A673 (cell line): ENCODE results near the gene ZDHHC16. TPM values are rescaled to one million over a fixed set of nuclear protein-coding genes. Genes with fewer than 3 reads are reported as not detected.

Source experiments
- BruUV-seq: library from RNA; stranded (reverse); fragments of 400-500 nt; replicated peaks from 2 replicates; lab custom pipeline; 2021; lab: Mats Ljungman, UMichigan
- CTCF ChIA-PET: fragments of 300-600 bp; sonication (Branson Sonifier 250); formaldehyde crosslinking; loops from one replicate; lab custom pipeline; 2022; ENCODE audit warnings: antibody characterized with exemption; lab: Charles Lee
- POLR2A ChIA-PET: fragments of 300-600 bp; sonication (Branson Sonifier 250); formaldehyde crosslinking; loops from one replicate; lab custom pipeline; 2022; ENCODE audit warnings: antibody characterized with exemption; ENCODE audit not compliant: low non-redundant PET; lab: Charles Lee
- DNase-seq: peaks from one replicate; pipeline ENCODE4 v3.0.0-alpha.2; 2015; ENCODE audit warnings: low spot score
- H3K27ac ChIP-seq: fragments of 200-600 bp; sonication (generic); 2 replicates; pipeline ENCODE4 v1.5.1; 2016; ENCODE audit warnings: mixed run types, low read depth, mild to moderate bottlenecking, mixed read lengths, antibody characterized with exemption, low read length; ENCODE audit not compliant: poor library complexity, severe bottlenecking
- H3K27me3 ChIP-seq: fragments of 200-600 bp; sonication (generic); replicated peaks from 2 replicates; pipeline ENCODE4 v1.6.1; 2017; ENCODE audit warnings: mixed run types, low read depth, mild to moderate bottlenecking, mixed read lengths, antibody characterized with exemption, low read length; ENCODE audit not compliant: insufficient read depth, poor library complexity
- H3K36me3 ChIP-seq: fragments of 200-600 bp; sonication (generic); 2 replicates; pipeline ENCODE4 v1.6.1; 2016; ENCODE audit warnings: mixed run types, mild to moderate bottlenecking, mixed read lengths, antibody characterized with exemption, low read length; ENCODE audit not compliant: insufficient read depth, poor library complexity, severe bottlenecking
- H3K4me1 ChIP-seq: fragments of 200-600 bp; sonication (generic); 2 replicates; pipeline ENCODE4 v1.6.1; 2017; ENCODE audit warnings: mixed run types, mild to moderate bottlenecking, mixed read lengths, antibody characterized with exemption, low read length; ENCODE audit not compliant: insufficient read depth, poor library complexity, severe bottlenecking
- H3K4me3 ChIP-seq: fragments of 200-600 bp; sonication (generic); 2 replicates; pipeline ENCODE4 v1.5.1; 2016; ENCODE audit warnings: low read depth, mixed run types, mild to moderate bottlenecking, mixed read lengths, low read length; ENCODE audit not compliant: poor library complexity, severe bottlenecking
- H3K9me3 ChIP-seq: fragments of 200-600 bp; sonication (generic); 2 replicates; pipeline ENCODE4 v1.6.1; 2016; ENCODE audit warnings: mixed run types, low read depth, mild to moderate bottlenecking, mixed read lengths, antibody characterized with exemption, low read length; ENCODE audit not compliant: poor library complexity, severe bottlenecking
- CTCF ChIP-seq: fragments of 300-800, 200-600 bp; sonication (generic); conservative IDR thresholded peaks from 2 replicates; pipeline ENCODE4 v1.5.1; 2017; ENCODE audit warnings: low read depth, mild to moderate bottlenecking, antibody characterized with exemption, low read length, moderate library complexity, mixed read lengths
- EZH2 ChIP-seq: fragments of 200-600 bp; sonication (generic); IDR thresholded peaks from 2 replicates; pipeline ENCODE4 v1.6.1; 2017; ENCODE audit warnings: borderline replicate concordance, low read depth, mild to moderate bottlenecking, mixed read lengths, antibody characterized with exemption, low read length; ENCODE audit not compliant: poor library complexity, severe bottlenecking
- intact Hi-C: fragments of 100-400 bp; cut with micrococcal nuclease; formaldehyde crosslinking; loops from one replicate; pipeline ENCODE4 v1.10.0; 2022; ENCODE audit not compliant: unreplicated experiment
- total RNA-seq: library from RNA; stranded (reverse); gene quantifications from 2 replicates; pipeline ENCODE4 v1.2.3, GENCODE V29; 2021

The ZDHHC16 gene
- total RNA-seq, 1 experiment from 2014 or later: 49.2 TPM

DNA sequence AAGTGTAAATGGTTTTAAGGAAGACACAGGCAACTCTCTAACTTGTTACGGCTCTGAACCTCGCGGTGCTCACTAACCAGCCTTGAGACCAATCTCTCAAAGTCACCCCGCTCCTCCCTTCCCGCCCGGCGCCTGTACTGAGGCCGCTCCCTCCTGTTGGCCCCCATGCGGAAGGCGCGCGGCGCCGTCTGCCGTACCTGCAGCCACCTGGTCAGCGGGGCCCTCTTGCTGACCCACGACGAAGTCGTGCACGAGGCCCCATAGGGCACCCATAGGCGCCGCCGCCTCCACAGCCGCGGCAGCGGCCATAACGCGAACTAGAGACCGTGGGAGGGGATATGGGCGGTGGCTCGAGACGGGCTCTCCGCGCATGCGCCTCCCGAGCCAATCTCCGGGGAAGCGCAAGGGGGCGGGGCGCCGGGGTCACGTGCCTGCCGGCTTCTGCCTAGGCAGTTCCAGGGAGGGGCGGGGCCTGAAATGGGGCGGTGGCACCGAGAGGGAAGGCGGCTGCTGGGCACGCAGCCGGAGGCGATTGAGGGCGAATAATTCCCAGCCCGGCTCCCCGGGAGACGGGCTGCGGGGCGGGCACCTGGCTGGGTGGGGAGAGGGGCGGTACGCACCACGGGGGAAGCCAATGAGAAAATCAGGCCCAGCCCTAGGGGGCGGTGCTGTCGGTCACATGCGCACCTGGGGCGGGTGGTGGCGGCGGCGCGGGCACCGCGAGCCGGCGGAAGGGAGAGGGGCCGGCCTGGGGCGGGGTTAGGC is 52.3 kb downstream of the ZDHHC16 start, which contains the start of gene MMS19:
TSS of gene MMS19 (minus strand) at position 347 of the 765 bp plus-strand sequence. CDS start at position 309, 38 bp downstream.
- POLR2A ChIA-PET: no interaction called here
- Histone ChIP-seq H3K9me3 (no peaks in the 10 kb centered on the region), H3K27ac (peak within 1 kb of the TSS; percentile 88), H3K4me1 (peaks cover 13% of the 10 kb centered on the region), H3K36me3 (no peaks in the 10 kb centered on the region), H3K4me3 (peak within 1 kb of the TSS; percentile 93), H3K27me3 (peaks cover 27% of the 10 kb centered on the region)
- intact Hi-C loops: no loop called here
- BruUV-seq: no TSS peak
- no peak for TF ChIP-seq EZH2
- no peak for TF ChIP-seq CTCF
- peak; percentile 99 for DNase-seq
- CTCF ChIA-PET: no interaction called here

DNA sequence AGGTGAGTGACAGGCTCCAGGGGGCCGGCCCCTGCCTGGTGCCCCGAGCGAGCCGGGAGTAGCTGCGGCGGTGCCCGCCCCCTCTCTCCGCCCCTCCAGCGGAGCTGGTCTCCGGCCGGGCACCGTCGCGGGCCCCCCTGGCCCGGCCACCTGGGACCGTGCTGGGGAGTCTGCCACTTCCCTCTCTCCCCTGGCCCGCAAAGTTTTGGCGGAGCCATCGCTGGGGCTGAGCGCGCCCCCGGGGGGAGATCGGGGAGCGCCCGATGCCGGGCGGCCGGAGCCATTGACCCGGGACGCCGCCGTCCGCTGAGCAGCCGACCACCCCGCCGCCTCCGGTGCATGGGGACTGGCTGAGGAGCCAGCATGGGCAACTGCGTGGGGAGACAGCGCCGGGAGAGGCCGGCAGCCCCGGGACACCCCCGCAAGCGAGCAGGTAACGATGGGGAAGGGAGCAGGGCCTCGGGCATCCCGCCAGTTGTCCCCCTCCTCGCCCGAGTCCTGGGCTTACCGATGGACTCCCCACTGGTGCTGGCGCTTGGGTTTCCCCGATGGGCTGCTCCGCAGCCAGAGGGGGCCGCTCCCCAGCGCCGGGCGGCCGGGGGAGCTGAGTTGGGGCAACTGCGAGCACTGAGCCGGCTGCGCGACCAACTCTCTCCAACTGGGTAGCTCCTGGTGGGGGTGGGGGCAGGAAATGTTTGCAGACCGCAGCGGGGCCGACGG is 53.0 kb downstream of the ZDHHC16 start, which contains the start of gene UBTD1:
TSS of gene UBTD1 (plus strand) at position 84 of the 720 bp plus-strand sequence. CDS start at position 364, 280 bp downstream.
- Histone ChIP-seq H3K4me1 (peaks cover 13% of the 10 kb centered on the region), H3K4me3 (peak within 1 kb of the TSS; percentile 93), H3K9me3 (no peaks in the 10 kb centered on the region), H3K36me3 (no peaks in the 10 kb centered on the region), H3K27me3 (peaks cover 27% of the 10 kb centered on the region), H3K27ac (peak within 1 kb of the TSS; percentile 88)
- peak; percentile 39 for DNase-seq
- BruUV-seq: no TSS peak
- intact Hi-C loops: no loop called here
- TF ChIP-seq EZH2 (no peak), CTCF (no peak)
- ChIA-PET CTCF (no interaction called here), POLR2A (no interaction called here)

GRCh38 chr10:97499561-97500296 is 53.8 kb downstream of the ZDHHC16 start:
- no peaks in the 10 kb centered on the region for H3K36me3 ChIP-seq
- peaks cover 13% of the 10 kb centered on the region for H3K4me1 ChIP-seq
- H3K27ac ChIP-seq: no peak overlapping the region
- BruUV-seq: no TSS peak
- ChIA-PET POLR2A (no interaction called here), CTCF (no interaction called here)
- no peak for TF ChIP-seq CTCF
- TF ChIP-seq EZH2: no peak
- intact Hi-C loops: no loop called here
- no peaks in the 10 kb centered on the region for H3K9me3 ChIP-seq
- H3K4me3 ChIP-seq: peak overlapping the region; percentile 93
- DNase-seq: peak; percentile 33
- peaks cover 27% of the 10 kb centered on the region for H3K27me3 ChIP-seq
